Measurements from ENCODE around the gene AOX1.
"Not testable (repeated sequence)": the region's sequence is repeated elsewhere in the genome, so short reads cannot be mapped to it uniquely, and the experiment has no call there.

Gene AOX1

DNA sequence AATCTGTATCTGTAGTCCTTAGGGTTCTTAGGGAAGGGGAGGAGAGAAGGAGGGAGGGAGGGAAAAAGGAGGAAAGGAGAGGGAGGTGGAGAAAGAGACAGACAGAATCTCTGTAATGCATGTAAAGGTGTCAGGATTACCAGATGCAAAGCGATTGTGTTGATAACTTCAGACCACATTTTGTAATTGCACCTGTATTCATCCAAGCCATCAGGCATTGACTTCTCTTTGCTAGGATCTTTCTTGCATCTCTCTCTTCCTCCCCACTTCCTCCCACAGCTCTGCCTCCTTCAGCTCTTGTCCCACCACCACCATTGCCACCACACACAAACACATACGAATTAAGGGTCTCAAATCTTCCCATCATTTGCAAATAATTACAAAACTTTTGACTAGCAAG is 91.4 kb downstream of the AOX1 start:
- H3K4me3 ChIP-seq (ENCODE audit: low read depth in 1 of 2, low read length in 2 of 2), result no peak overlapping the region
- no peak overlapping the region for H3K9ac ChIP-seq (ENCODE audit: low read depth in 1 of 2, low read length in 2 of 2)
- H3K27ac ChIP-seq (ENCODE audit: low read depth, low read length), result no peak overlapping the region
- H3K4me1 ChIP-seq (ENCODE audit: control insufficient read depth in 1 of 2, insufficient read depth in 2 of 2, low read length in 2 of 2), result no peaks in the 10 kb centered on the region
- no peaks in the 10 kb centered on the region for H3K9me3 ChIP-seq (ENCODE audit: control insufficient read depth in 1 of 2, low read length in 2 of 2)
- no peaks in the 10 kb centered on the region for H3K36me3 ChIP-seq (ENCODE audit: control insufficient read depth in 1 of 2, insufficient read depth in 2 of 2, low read length in 2 of 2)
- peaks cover 0 to 4% of the 10 kb centered on the region in 2 donors for H3K27me3 ChIP-seq (ENCODE audit: control insufficient read depth in 1 of 2, insufficient read depth in 2 of 2, low read length in 2 of 2)

DNA sequence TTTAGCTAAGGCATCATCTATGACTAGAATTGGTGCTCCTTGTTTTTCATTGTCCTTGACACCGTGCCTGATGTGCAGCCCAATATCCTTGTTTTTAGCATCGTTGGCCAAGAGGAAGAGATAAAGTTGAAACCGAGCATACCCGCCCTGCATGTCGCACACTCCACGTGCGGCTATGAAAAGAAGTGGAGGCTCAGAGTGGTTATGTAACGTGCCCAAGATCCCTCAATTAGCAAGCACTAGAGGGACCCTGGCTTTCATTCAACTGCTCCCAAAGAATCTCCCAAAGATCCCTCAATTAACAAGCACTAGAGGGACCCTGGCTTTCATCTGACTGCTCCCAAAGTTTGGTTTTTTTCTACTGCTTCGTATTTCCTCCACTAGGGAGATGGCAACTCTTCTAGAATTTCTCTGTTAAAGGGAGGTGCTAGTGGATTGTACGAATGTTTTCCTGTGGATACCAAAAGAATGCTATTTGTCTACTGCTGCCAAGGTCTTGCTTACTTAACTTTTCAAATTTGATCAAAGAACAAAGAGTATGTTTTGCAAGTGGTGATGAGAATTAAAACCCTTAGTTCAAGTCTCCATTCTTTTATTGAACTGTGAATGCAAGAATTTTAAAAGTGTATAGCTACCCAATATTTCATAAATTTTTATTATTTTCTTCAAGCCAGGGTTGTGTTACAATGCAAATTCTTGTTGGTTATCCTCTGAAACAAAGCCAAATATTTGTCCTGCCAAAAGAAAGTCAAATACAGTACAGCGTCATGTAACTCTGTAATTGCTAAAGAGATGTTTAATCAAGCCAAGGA is 92.1 kb downstream of the AOX1 start:
- Histone ChIP-seq H3K9ac (ENCODE audit: low read depth in 1 of 2, low read length in 2 of 2) (no peak overlapping the region), H3K9me3 (ENCODE audit: control insufficient read depth in 1 of 2, low read length in 2 of 2) (no peaks in the 10 kb centered on the region), H3K4me1 (ENCODE audit: control insufficient read depth in 1 of 2, insufficient read depth in 2 of 2, low read length in 2 of 2) (no peaks in the 10 kb centered on the region), H3K27ac (ENCODE audit: low read depth, low read length) (no peak overlapping the region), H3K27me3 (ENCODE audit: control insufficient read depth in 1 of 2, insufficient read depth in 2 of 2, low read length in 2 of 2) (peaks cover 0 to 4% of the 10 kb centered on the region in 2 donors), H3K4me3 (ENCODE audit: low read depth in 1 of 2, low read length in 2 of 2) (no peak overlapping the region), H3K36me3 (ENCODE audit: control insufficient read depth in 1 of 2, insufficient read depth in 2 of 2, low read length in 2 of 2) (no peaks in the 10 kb centered on the region)

DNA sequence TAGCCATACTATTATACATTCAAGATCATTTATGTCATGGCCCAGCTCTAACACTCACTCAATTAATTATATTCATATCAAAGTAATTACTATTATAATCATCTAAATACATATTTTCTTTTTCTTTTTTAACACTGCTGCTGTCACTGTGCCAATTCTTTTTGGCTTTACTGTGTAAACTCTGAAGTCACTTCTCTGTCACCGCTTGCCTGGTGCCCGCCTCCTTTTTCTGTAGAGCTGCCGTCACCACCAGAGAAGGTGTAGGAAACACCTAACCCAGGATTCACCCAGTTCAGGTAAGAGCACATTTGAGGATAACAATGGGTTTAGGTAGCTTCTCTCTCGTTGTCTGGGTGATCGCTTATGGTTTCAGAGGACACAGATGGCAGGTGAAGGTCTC is 93.3 kb downstream of the AOX1 start:
- Histone ChIP-seq H3K36me3 (ENCODE audit: control insufficient read depth in 1 of 2, insufficient read depth in 2 of 2, low read length in 2 of 2) (no peaks in the 10 kb centered on the region), H3K4me1 (ENCODE audit: control insufficient read depth in 1 of 2, insufficient read depth in 2 of 2, low read length in 2 of 2) (no peaks in the 10 kb centered on the region), H3K9me3 (ENCODE audit: control insufficient read depth in 1 of 2, low read length in 2 of 2) (no peaks in the 10 kb centered on the region), H3K4me3 (ENCODE audit: low read depth in 1 of 2, low read length in 2 of 2) (no peak overlapping the region), H3K27ac (ENCODE audit: low read depth, low read length) (no peak overlapping the region), H3K9ac (ENCODE audit: low read depth in 1 of 2, low read length in 2 of 2) (no peak overlapping the region), H3K27me3 (ENCODE audit: control insufficient read depth in 1 of 2, insufficient read depth in 2 of 2, low read length in 2 of 2) (no peaks in the 10 kb centered on the region)

DNA sequence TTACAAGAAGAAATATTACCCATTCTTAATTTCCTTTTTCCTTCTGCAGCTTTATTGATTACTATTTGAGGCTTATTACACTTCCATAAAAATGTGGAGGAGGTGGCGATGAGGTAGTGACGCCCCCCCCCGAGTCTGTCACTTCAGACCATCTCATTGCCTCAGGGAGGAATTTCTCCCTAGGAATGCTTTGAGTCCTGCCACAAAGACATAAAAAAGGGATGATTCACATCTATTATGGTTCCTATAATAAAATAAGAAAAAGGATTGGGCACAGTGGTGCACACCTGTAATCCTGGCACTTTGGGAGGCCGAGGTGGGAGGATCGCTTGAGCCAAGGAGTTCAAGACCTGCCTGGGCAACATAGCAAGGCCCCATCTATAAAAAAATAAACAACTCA is 93.7 kb downstream of the AOX1 start:
- no peaks in the 10 kb centered on the region for H3K4me1 ChIP-seq (ENCODE audit: control insufficient read depth in 1 of 2, insufficient read depth in 2 of 2, low read length in 2 of 2)
- H3K36me3 ChIP-seq (ENCODE audit: control insufficient read depth in 1 of 2, insufficient read depth in 2 of 2, low read length in 2 of 2), result no peaks in the 10 kb centered on the region
- H3K4me3 ChIP-seq (ENCODE audit: low read depth in 1 of 2, low read length in 2 of 2), result no peak overlapping the region
- H3K9ac ChIP-seq (ENCODE audit: low read depth in 1 of 2, low read length in 2 of 2), result no peak overlapping the region
- H3K27me3 ChIP-seq (ENCODE audit: control insufficient read depth in 1 of 2, insufficient read depth in 2 of 2, low read length in 2 of 2), result no peaks in the 10 kb centered on the region
- H3K9me3 ChIP-seq (ENCODE audit: control insufficient read depth in 1 of 2, low read length in 2 of 2), result no peaks in the 10 kb centered on the region
- H3K27ac ChIP-seq (ENCODE audit: low read depth, low read length), result no peak overlapping the region

DNA sequence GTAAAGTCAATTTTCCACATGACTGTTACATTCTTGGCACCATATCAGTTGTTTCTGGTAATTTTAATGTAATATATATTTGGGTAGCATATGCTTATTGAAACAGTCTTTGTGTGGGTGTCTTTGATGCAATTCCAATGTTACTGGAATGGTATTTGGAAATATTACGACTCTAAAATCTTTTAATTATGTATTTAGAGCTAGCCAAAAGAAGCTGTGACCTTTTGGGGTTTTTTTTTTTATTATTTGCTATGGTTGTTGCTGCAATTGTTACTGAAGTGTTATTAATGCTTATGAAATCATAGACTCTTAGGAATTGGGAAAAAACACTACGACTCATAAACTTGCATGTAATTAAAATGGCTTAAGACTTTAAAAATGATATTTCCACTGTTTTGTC is 95.9 kb downstream of the AOX1 start:
- no peaks in the 10 kb centered on the region for H3K27me3 ChIP-seq (ENCODE audit: control insufficient read depth in 1 of 2, insufficient read depth in 2 of 2, low read length in 2 of 2)

DNA sequence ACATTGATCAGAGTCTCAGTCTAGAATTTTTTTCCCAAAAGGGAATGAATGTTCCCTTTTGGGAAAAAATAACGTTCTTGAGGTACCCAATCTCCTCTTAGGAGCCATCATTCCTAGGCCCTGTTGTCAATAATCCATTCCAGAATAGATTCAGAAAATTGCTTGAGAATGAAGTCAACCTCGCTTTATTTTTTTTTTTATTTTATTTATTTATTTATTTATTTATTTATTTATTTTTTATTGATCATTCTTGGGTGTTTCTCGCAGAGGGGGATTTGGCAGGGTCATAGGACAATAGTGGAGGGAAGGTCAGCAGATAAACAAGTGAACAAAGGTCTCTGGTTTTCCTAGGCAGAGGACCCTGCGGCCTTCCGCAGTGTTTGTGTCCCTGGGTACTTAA is 96.6 kb downstream of the AOX1 start:
- not testable (repeated sequence) for H3K4me3 ChIP-seq (ENCODE audit: low read depth in 1 of 2, low read length in 2 of 2); H3K36me3 ChIP-seq (ENCODE audit: control insufficient read depth in 1 of 2, insufficient read depth in 2 of 2, low read length in 2 of 2); H3K27ac ChIP-seq (ENCODE audit: low read depth, low read length)

More for the DNA sequence above, 95.9 kb downstream of the AOX1 start:
- no peak overlapping the region for H3K27ac ChIP-seq (ENCODE audit: low read depth, low read length)
- no peaks in the 10 kb centered on the region for H3K9me3 ChIP-seq (ENCODE audit: control insufficient read depth in 1 of 2, low read length in 2 of 2)
- H3K36me3 ChIP-seq (ENCODE audit: control insufficient read depth in 1 of 2, insufficient read depth in 2 of 2, low read length in 2 of 2), result no peaks in the 10 kb centered on the region
- H3K4me1 ChIP-seq (ENCODE audit: control insufficient read depth in 1 of 2, insufficient read depth in 2 of 2, low read length in 2 of 2), result no peaks in the 10 kb centered on the region
- no peak overlapping the region for H3K4me3 ChIP-seq (ENCODE audit: low read depth in 1 of 2, low read length in 2 of 2)
- H3K9ac ChIP-seq (ENCODE audit: low read depth in 1 of 2, low read length in 2 of 2), result no peak overlapping the region

DNA sequence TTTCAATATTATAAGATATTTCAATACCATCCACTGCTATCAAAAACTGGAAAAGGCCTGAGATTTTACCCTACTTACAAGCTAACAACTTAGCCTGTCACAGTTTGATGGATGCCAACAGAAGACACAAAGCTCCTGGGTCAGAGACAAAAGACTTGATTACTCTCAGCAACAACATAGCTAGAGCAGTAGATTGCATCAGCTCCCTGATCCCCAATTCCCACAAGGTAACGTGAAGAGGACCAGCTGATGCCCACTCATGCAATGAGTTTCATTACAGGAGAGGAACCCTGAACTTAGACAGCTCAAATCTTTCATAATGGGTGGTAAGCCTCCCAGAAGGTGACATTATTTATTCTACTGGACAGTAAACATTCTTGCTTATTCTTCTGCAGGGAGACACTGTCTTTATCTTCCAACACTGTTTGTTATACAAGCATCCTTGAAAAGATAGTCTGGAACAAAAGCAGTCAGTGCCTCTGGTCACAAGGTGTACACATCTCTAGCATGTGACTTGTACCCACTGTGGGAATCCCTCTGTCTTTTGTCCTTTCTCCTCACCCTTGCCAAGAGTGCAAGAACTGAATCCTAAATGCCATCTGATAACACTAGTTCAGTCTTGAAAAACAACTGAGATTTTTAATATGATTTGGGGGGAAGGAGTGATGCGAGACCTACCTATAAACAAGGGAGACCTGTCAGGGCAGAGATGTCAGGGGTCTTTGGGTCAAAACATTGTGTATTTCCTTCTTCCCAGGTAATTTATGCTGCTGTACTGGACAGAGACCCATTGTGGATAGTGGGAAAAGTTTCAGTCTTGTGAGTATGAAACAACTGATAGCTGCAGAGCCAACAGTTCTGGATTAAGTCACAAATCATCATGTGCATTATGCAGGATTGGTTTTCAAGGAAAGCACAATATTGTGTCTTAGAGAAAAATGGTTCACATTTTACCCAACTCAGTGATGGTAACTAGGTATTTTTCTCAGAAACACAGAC is 102.4 kb downstream of the AOX1 start:
- no peak overlapping the region for H3K9ac ChIP-seq (ENCODE audit: low read depth in 1 of 2, low read length in 2 of 2)
- H3K4me1 ChIP-seq (ENCODE audit: control insufficient read depth in 1 of 2, insufficient read depth in 2 of 2, low read length in 2 of 2), result no peaks in the 10 kb centered on the region
- no peaks in the 10 kb centered on the region for H3K36me3 ChIP-seq (ENCODE audit: control insufficient read depth in 1 of 2, insufficient read depth in 2 of 2, low read length in 2 of 2)
- no peak overlapping the region for H3K4me3 ChIP-seq (ENCODE audit: low read depth in 1 of 2, low read length in 2 of 2)
- H3K27me3 ChIP-seq (ENCODE audit: control insufficient read depth in 1 of 2, insufficient read depth in 2 of 2, low read length in 2 of 2), result no peaks in the 10 kb centered on the region
- no peaks in the 10 kb centered on the region for H3K9me3 ChIP-seq (ENCODE audit: control insufficient read depth in 1 of 2, low read length in 2 of 2)
- no peak overlapping the region for H3K27ac ChIP-seq (ENCODE audit: low read depth, low read length)

More for the DNA sequence above, 96.6 kb downstream of the AOX1 start:
- H3K27me3 ChIP-seq (ENCODE audit: control insufficient read depth in 1 of 2, insufficient read depth in 2 of 2, low read length in 2 of 2); H3K4me1 ChIP-seq (ENCODE audit: control insufficient read depth in 1 of 2, insufficient read depth in 2 of 2, low read length in 2 of 2); H3K9me3 ChIP-seq (ENCODE audit: control insufficient read depth in 1 of 2, low read length in 2 of 2); H3K9ac ChIP-seq (ENCODE audit: low read depth in 1 of 2, low read length in 2 of 2): not testable (repeated sequence)

DNA sequence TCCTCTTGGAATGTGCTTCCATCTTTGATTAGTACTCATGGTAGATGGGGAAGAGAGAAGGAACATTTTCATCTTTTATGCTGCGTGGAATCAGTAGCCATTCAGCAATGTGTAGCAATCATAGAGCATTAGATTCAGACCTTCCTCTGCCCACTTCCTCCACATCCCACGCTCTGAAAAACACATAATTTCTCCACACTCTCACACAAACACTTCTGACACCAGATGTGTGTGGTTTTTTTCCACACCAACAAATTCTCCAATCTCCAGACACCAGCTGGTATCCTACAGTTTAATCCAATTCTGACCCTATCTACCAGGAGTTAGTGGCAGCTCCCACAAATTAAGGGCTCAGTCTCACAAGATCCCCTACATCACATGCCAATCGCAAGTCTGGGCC is 103.3 kb downstream of the AOX1 start:
- Histone ChIP-seq H3K4me3 (ENCODE audit: low read depth in 1 of 2, low read length in 2 of 2) (no peak overlapping the region), H3K4me1 (ENCODE audit: control insufficient read depth in 1 of 2, insufficient read depth in 2 of 2, low read length in 2 of 2) (no peaks in the 10 kb centered on the region), H3K27me3 (ENCODE audit: control insufficient read depth in 1 of 2, insufficient read depth in 2 of 2, low read length in 2 of 2) (no peaks in the 10 kb centered on the region), H3K9me3 (ENCODE audit: control insufficient read depth in 1 of 2, low read length in 2 of 2) (no peaks in the 10 kb centered on the region), H3K9ac (ENCODE audit: low read depth in 1 of 2, low read length in 2 of 2) (no peak overlapping the region), H3K27ac (ENCODE audit: low read depth, low read length) (no peak overlapping the region), H3K36me3 (ENCODE audit: control insufficient read depth in 1 of 2, insufficient read depth in 2 of 2, low read length in 2 of 2) (no peaks in the 10 kb centered on the region)

DNA sequence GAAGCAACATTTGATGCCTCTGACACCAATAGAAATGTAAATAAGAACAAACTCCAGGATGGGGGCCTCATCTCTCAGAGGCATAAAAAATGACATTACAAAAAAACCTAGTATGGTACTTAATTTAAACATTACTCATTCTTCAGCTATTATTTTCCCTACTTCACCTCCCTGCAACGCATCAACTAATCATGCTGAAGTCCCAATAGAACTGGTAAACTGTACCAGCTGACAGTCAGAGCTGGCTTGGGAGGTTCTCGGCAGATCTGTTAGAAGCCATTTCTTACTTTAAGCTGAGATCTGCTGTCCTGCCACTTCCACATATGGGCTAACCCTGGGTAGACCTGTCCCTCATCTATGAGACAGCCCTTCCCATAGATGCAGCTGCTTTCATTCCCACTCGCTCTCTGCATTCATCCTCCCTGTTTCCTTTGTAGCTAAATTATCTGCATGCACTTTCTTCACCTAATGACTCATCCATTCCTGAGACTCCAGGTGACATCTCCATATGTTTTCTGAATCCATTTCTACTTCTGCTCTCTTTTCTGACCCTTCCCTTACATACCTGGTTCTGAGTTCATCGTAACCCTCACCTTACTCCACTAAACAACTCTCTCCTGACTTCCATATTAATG is 108.1 kb downstream of the AOX1 start:
- no peak overlapping the region for H3K4me3 ChIP-seq (ENCODE audit: low read depth in 1 of 2, low read length in 2 of 2)

DNA sequence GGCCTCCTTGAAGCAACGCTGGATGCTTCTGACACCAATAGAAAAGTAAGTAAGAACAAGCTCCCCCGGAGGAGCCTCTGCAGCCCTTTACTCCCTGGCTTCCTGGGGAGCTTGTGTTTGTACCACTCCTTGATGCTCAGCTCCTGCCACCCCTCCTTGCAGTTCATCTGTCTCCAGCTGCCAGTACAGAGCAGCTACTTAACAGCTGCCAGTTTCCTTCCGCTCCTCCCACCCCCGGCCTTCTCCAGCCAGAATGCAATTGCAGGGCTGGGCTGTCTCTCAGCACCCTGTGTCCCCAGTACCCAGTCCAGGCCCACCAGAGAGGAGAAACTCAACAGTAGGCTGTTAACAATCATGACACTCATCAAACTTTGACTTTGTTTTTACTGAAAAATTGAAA is 109.4 kb downstream of the AOX1 start:
- H3K36me3 ChIP-seq (ENCODE audit: control insufficient read depth in 1 of 2, insufficient read depth in 2 of 2, low read length in 2 of 2), result no peaks in the 10 kb centered on the region
- no peak overlapping the region for H3K27ac ChIP-seq (ENCODE audit: low read depth, low read length)
- no peaks in the 10 kb centered on the region for H3K4me1 ChIP-seq (ENCODE audit: control insufficient read depth in 1 of 2, insufficient read depth in 2 of 2, low read length in 2 of 2)
- no peak overlapping the region for H3K4me3 ChIP-seq (ENCODE audit: low read depth in 1 of 2, low read length in 2 of 2)
- no peaks in the 10 kb centered on the region for H3K27me3 ChIP-seq (ENCODE audit: control insufficient read depth in 1 of 2, insufficient read depth in 2 of 2, low read length in 2 of 2)
- H3K9me3 ChIP-seq (ENCODE audit: control insufficient read depth in 1 of 2, low read length in 2 of 2), result no peaks in the 10 kb centered on the region
- H3K9ac ChIP-seq (ENCODE audit: low read depth in 1 of 2, low read length in 2 of 2), result no peak overlapping the region

More for the DNA sequence above, 108.1 kb downstream of the AOX1 start:
- Histone ChIP-seq H3K27ac (ENCODE audit: low read depth, low read length) (no peak overlapping the region), H3K9ac (ENCODE audit: low read depth in 1 of 2, low read length in 2 of 2) (no peak overlapping the region), H3K9me3 (ENCODE audit: control insufficient read depth in 1 of 2, low read length in 2 of 2) (no peaks in the 10 kb centered on the region), H3K36me3 (ENCODE audit: control insufficient read depth in 1 of 2, insufficient read depth in 2 of 2, low read length in 2 of 2) (no peaks in the 10 kb centered on the region), H3K4me1 (ENCODE audit: control insufficient read depth in 1 of 2, insufficient read depth in 2 of 2, low read length in 2 of 2) (no peaks in the 10 kb centered on the region), H3K27me3 (ENCODE audit: control insufficient read depth in 1 of 2, insufficient read depth in 2 of 2, low read length in 2 of 2) (no peaks in the 10 kb centered on the region)

Measured in duodenal mucosa (tissue), 2 donors.